HCT116 (cell line): ENCODE measurements around the gene OR4E2.

Experiments
- CEBPB ChIP-seq: IDR thresholded peaks from 2 replicates; pipeline ENCODE4 v1.6.1; 2012; ENCODE audit warnings: low read depth
- EZH2 ChIP-seq: fragments of 200-600 bp; sonication (generic); IDR thresholded peaks from 2 replicates; pipeline ENCODE4 v1.6.1; 2017; ENCODE audit warnings: antibody characterized with exemption, mixed run types
- EZH2phosphoT487 ChIP-seq: fragments of 200-600 bp; IDR thresholded peaks from 2 replicates; pipeline ENCODE4 v1.6.1; 2018; ENCODE audit warnings: antibody characterized with exemption, borderline replicate concordance
- MAX ChIP-seq: IDR thresholded peaks from 2 replicates; pipeline ENCODE4 v1.6.1; 2012
- POLR2A ChIP-seq: IDR thresholded peaks from 2 replicates; pipeline ENCODE4 v1.7.0; 2011; ENCODE audit warnings: borderline replicate concordance; ENCODE audit not compliant: insufficient read depth, insufficient read length; ENCODE audit errors: extremely low read depth
- RAD21 ChIP-seq: IDR thresholded peaks from 2 replicates; pipeline ENCODE4 v1.6.1; 2012; ENCODE audit warnings: low read depth, mild to moderate bottlenecking
- YY1 ChIP-seq: IDR thresholded peaks from 2 replicates; pipeline ENCODE4 v1.6.1; 2011; ENCODE audit warnings: low read length, low read depth, moderate library complexity, mild to moderate bottlenecking; ENCODE audit not compliant: insufficient replicate concordance; ENCODE audit errors: extremely low read depth
- ZNF274 ChIP-seq: fragments of 200-500 bp; sonication (Bioruptor generic); IDR thresholded peaks from 2 replicates; pipeline ENCODE4 v1.6.1; 2014; ENCODE audit warnings: mild to moderate bottlenecking, low read depth, low read length, inconsistent platforms
- TF ChIP-seq, protein P1 (sequence below), 3 experiments: fragments of 200-600 bp in 1 of 3; sonication (generic) in 1 of 3; IDR thresholded peaks in 2 of 3; conservative IDR thresholded peaks in 1 of 3; 2 replicates each; pipeline ENCODE4 v1.5.1; 2012 to 2017; ENCODE audit warnings: low read depth in 2 of 3, low read length in 2 of 3, antibody characterized with exemption in 1 of 3, borderline replicate concordance in 1 of 3, control low read depth in 1 of 3, mild to moderate bottlenecking in 1 of 3, mixed read lengths in 1 of 3, mixed run types in 1 of 3, moderate library complexity in 1 of 3; ENCODE audit not compliant: insufficient read depth in 1 of 3

- TF ChIP-seq POLR2A = no peak
- TF ChIP-seq, protein P1, sequence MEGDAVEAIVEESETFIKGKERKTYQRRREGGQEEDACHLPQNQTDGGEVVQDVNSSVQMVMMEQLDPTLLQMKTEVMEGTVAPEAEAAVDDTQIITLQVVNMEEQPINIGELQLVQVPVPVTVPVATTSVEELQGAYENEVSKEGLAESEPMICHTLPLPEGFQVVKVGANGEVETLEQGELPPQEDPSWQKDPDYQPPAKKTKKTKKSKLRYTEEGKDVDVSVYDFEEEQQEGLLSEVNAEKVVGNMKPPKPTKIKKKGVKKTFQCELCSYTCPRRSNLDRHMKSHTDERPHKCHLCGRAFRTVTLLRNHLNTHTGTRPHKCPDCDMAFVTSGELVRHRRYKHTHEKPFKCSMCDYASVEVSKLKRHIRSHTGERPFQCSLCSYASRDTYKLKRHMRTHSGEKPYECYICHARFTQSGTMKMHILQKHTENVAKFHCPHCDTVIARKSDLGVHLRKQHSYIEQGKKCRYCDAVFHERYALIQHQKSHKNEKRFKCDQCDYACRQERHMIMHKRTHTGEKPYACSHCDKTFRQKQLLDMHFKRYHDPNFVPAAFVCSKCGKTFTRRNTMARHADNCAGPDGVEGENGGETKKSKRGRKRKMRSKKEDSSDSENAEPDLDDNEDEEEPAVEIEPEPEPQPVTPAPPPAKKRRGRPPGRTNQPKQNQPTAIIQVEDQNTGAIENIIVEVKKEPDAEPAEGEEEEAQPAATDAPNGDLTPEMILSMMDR (IDR thresholded peaks at IDR 0.05 in 2 of 3, conservative IDR thresholded peaks at IDR 0.05 in 1 of 3; ENCODE audit: borderline replicate concordance in 1 of 3, insufficient read depth in 1 of 3, low read depth in 2 of 3, low read length in 2 of 3) = no peak
- no peak for TF ChIP-seq ZNF274
- no peak for TF ChIP-seq EZH2
- no peak for TF ChIP-seq YY1
- TF ChIP-seq CEBPB = no peak
- TF ChIP-seq EZH2phosphoT487 = no peak
- no peak for TF ChIP-seq MAX
- no peak for TF ChIP-seq RAD21
Observed at GRCh38 chr14:21694425-21694824, 40.8 kb downstream of the OR4E2 start.
